ENCODE data around the gene CTNS. TPM values are rescaled to one million over a fixed set of nuclear protein-coding genes. Genes with fewer than 3 reads are reported as not detected.

Gene CTNS
- total and polyA plus RNA-seq, 7 experiments from 2014 or later: 4.7 to 15.2 (median 8.8) TPM

GRCh38 chr17:3603119-3603869, 33.3 kb upstream of the CTNS start:
- Mint-ChIP-seq H3K27me3 (no peaks in the 10 kb centered on the region), H3K4me3 (no peak overlapping the region), H3K27ac (no peak overlapping the region), H3K9me3 (no peaks in the 10 kb centered on the region), H3K4me1 (peaks cover 0 to 1% (median 0%) of the 10 kb centered on the region in 7 donors), H3K36me3 (peaks cover 2 to 21% (median 12%) of the 10 kb centered on the region in 5 donors)
- intact Hi-C loops (cut with micrococcal nuclease): no loop called here
- DNase-seq: no peak
- ATAC-seq: no peak
- H3K9me3 ChIP-seq (ENCODE audit: control insufficient read depth in 2 of 3, low read length in 3 of 3): no peaks in the 10 kb centered on the region
- H3K4me1 ChIP-seq (ENCODE audit: control insufficient read depth in 2 of 2, insufficient read depth in 2 of 2, low read length in 2 of 2): no peaks in the 10 kb centered on the region
- peaks cover 0 to 8% (median 0%) of the 10 kb centered on the region in 3 experiments for H3K36me3 ChIP-seq (ENCODE audit: control insufficient read depth in 2 of 3, insufficient read depth in 3 of 3, low read length in 3 of 3)
- H3K4me3 ChIP-seq (ENCODE audit: low read length): no peak overlapping the region
- H3K27ac ChIP-seq (ENCODE audit: low read depth, low read length): no peak overlapping the region
- H3K27me3 ChIP-seq (ENCODE audit: control insufficient read depth in 2 of 2, insufficient read depth in 2 of 2, low read length in 2 of 2): no peaks in the 10 kb centered on the region
- ChIA-PET POLR2A (no interaction called here), CTCF (interaction anchor here (0.7 kb wide), 1 partner anchor 345 kb away, joined by 3 read pairs; no protein-coding TSS in a partner anchor)

GRCh38 chr17:3603870-3604259, 32.7 kb upstream of the CTNS start:
- ChIA-PET CTCF (no interaction called here), POLR2A (no interaction called here)
- Histone ChIP-seq H3K9me3 (ENCODE audit: control insufficient read depth in 2 of 3, low read length in 3 of 3) (no peaks in the 10 kb centered on the region), H3K27me3 (ENCODE audit: control insufficient read depth in 2 of 2, insufficient read depth in 2 of 2, low read length in 2 of 2) (no peaks in the 10 kb centered on the region), H3K4me1 (ENCODE audit: control insufficient read depth in 2 of 2, insufficient read depth in 2 of 2, low read length in 2 of 2) (no peaks in the 10 kb centered on the region), H3K4me3 (ENCODE audit: low read length) (no peak overlapping the region), H3K36me3 (ENCODE audit: control insufficient read depth in 2 of 3, insufficient read depth in 3 of 3, low read length in 3 of 3) (peaks cover 0 to 12% (median 0%) of the 10 kb centered on the region in 3 experiments), H3K27ac (ENCODE audit: low read depth, low read length) (no peak overlapping the region)
- Mint-ChIP-seq H3K9me3 (no peaks in the 10 kb centered on the region), H3K27ac (no peak overlapping the region), H3K36me3 (peaks cover 3 to 24% (median 14%) of the 10 kb centered on the region in 5 donors), H3K4me3 (no peak overlapping the region), H3K4me1 (peaks cover 0 to 1% (median 0%) of the 10 kb centered on the region in 7 donors), H3K27me3 (no peaks in the 10 kb centered on the region)
- DNase-seq (no peak), ATAC-seq (no peak)
- intact Hi-C loops (cut with micrococcal nuclease): no loop called here

GRCh38 chr17:3609689-3610088, 26.9 kb upstream of the CTNS start:
- Mint-ChIP-seq H3K27ac (no peak overlapping the region), H3K36me3 (peaks cover 5 to 37% (median 19%) of the 10 kb centered on the region in 5 donors), H3K4me1 (no peaks in the 10 kb centered on the region), H3K27me3 (no peaks in the 10 kb centered on the region), H3K4me3 (no peak overlapping the region), H3K9me3 (no peaks in the 10 kb centered on the region)
- DNase-seq: no peak
- ATAC-seq: no peak
- Histone ChIP-seq H3K4me1 (ENCODE audit: control insufficient read depth in 2 of 2, insufficient read depth in 2 of 2, low read length in 2 of 2) (no peaks in the 10 kb centered on the region), H3K9me3 (ENCODE audit: control insufficient read depth in 2 of 3, low read length in 3 of 3) (no peaks in the 10 kb centered on the region), H3K4me3 (ENCODE audit: low read length) (no peak overlapping the region), H3K36me3 (ENCODE audit: control insufficient read depth in 2 of 3, insufficient read depth in 3 of 3, low read length in 3 of 3) (peaks cover 0 to 46% (median 0%) of the 10 kb centered on the region in 3 experiments), H3K27ac (ENCODE audit: low read depth, low read length) (no peak overlapping the region), H3K27me3 (ENCODE audit: control insufficient read depth in 2 of 2, insufficient read depth in 2 of 2, low read length in 2 of 2) (no peaks in the 10 kb centered on the region)
- intact Hi-C loops (cut with micrococcal nuclease): no loop called here
- ChIA-PET CTCF (no interaction called here), POLR2A (no interaction called here)

- intact Hi-C loops (cut with micrococcal nuclease): no loop called here
- CTCF ChIA-PET: no interaction called here
- H3K4me3 ChIP-seq (ENCODE audit: low read length): no peak overlapping the region
- POLR2A ChIA-PET: interaction anchor here (0.6 kb wide), 1 partner anchor 1051 kb away, joined by 3 read pairs; no protein-coding TSS in a partner anchor
- H3K4me3 Mint-ChIP-seq: no peak overlapping the region
- peaks cover 0 to 1% (median 0%) of the 10 kb centered on the region in 11 donors for H3K9me3 Mint-ChIP-seq
- H3K27ac Mint-ChIP-seq: no peak overlapping the region
- H3K4me1 Mint-ChIP-seq: no peaks in the 10 kb centered on the region
- peaks cover 0 to 55% (median 0%) of the 10 kb centered on the region in 3 experiments for H3K36me3 ChIP-seq (ENCODE audit: control insufficient read depth in 2 of 3, insufficient read depth in 3 of 3, low read length in 3 of 3)
- no peaks in the 10 kb centered on the region for H3K27me3 ChIP-seq (ENCODE audit: control insufficient read depth in 2 of 2, insufficient read depth in 2 of 2, low read length in 2 of 2)
- no peak for DNase-seq
- no peaks in the 10 kb centered on the region for H3K4me1 ChIP-seq (ENCODE audit: control insufficient read depth in 2 of 2, insufficient read depth in 2 of 2, low read length in 2 of 2)
- ATAC-seq: no peak
- H3K27ac ChIP-seq (ENCODE audit: low read depth, low read length): no peak overlapping the region
- H3K27me3 Mint-ChIP-seq: no peaks in the 10 kb centered on the region
- H3K36me3 Mint-ChIP-seq: peaks cover 13 to 43% (median 24%) of the 10 kb centered on the region in 5 donors
- H3K9me3 ChIP-seq (ENCODE audit: control insufficient read depth in 2 of 3, low read length in 3 of 3): no peaks in the 10 kb centered on the region
Measured at GRCh38 chr17:3610523-3610922, 26.0 kb upstream of the CTNS start.

GRCh38 chr17:3613124-3613523, 23.4 kb upstream of the CTNS start:
- no peak for ATAC-seq
- intact Hi-C loops (cut with micrococcal nuclease): no loop called here
- Histone ChIP-seq H3K27me3 (ENCODE audit: control insufficient read depth in 2 of 2, insufficient read depth in 2 of 2, low read length in 2 of 2) (no peaks in the 10 kb centered on the region), H3K4me1 (ENCODE audit: control insufficient read depth in 2 of 2, insufficient read depth in 2 of 2, low read length in 2 of 2) (no peaks in the 10 kb centered on the region), H3K27ac (ENCODE audit: low read depth, low read length) (no peak overlapping the region), H3K9me3 (ENCODE audit: control insufficient read depth in 2 of 3, low read length in 3 of 3) (peaks cover 0 to 10% (median 0%) of the 10 kb centered on the region in 3 experiments), H3K36me3 (ENCODE audit: control insufficient read depth in 2 of 3, insufficient read depth in 3 of 3, low read length in 3 of 3) (peaks cover 0 to 62% (median 0%) of the 10 kb centered on the region in 3 experiments), H3K4me3 (ENCODE audit: low read length) (no peak overlapping the region)
- Mint-ChIP-seq H3K27me3 (no peaks in the 10 kb centered on the region), H3K36me3 (peaks cover 19 to 60% (median 38%) of the 10 kb centered on the region in 5 donors), H3K9me3 (peaks cover 0 to 11% (median 4%) of the 10 kb centered on the region in 11 donors), H3K27ac (no peak overlapping the region), H3K4me1 (no peaks in the 10 kb centered on the region), H3K4me3 (no peak overlapping the region)
- DNase-seq: no peak
- ChIA-PET POLR2A (no interaction called here), CTCF (no interaction called here)

- peaks cover 0 to 15% (median 4%) of the 10 kb centered on the region in 11 donors for H3K9me3 Mint-ChIP-seq
- H3K36me3 ChIP-seq (ENCODE audit: control insufficient read depth in 2 of 3, insufficient read depth in 3 of 3, low read length in 3 of 3): peaks cover 0 to 58% (median 3%) of the 10 kb centered on the region in 3 experiments
- DNase-seq (no peak), ATAC-seq (no peak)
- no peaks in the 10 kb centered on the region for H3K4me1 Mint-ChIP-seq
- CTCF ChIA-PET: no interaction called here
- POLR2A ChIA-PET: no interaction called here
- H3K4me1 ChIP-seq (ENCODE audit: control insufficient read depth in 2 of 2, insufficient read depth in 2 of 2, low read length in 2 of 2): no peaks in the 10 kb centered on the region
- H3K9me3 ChIP-seq (ENCODE audit: control insufficient read depth in 2 of 3, low read length in 3 of 3): peaks cover 0 to 10% (median 0%) of the 10 kb centered on the region in 3 experiments
- H3K36me3 Mint-ChIP-seq: peaks cover 21 to 62% (median 44%) of the 10 kb centered on the region in 5 donors
- H3K4me3 ChIP-seq (ENCODE audit: low read length): no peak overlapping the region
- intact Hi-C loops (cut with micrococcal nuclease): no loop called here
- no peak overlapping the region for H3K27ac ChIP-seq (ENCODE audit: low read depth, low read length)
- H3K27me3 ChIP-seq (ENCODE audit: control insufficient read depth in 2 of 2, insufficient read depth in 2 of 2, low read length in 2 of 2): no peaks in the 10 kb centered on the region
- H3K4me3 Mint-ChIP-seq: no peak overlapping the region
- H3K27me3 Mint-ChIP-seq: no peaks in the 10 kb centered on the region
- H3K27ac Mint-ChIP-seq: no peak overlapping the region
Measured at GRCh38 chr17:3615160-3615870, 21.2 kb upstream of the CTNS start.

Data from naive thymus-derived CD4-positive, alpha-beta T cell (primary cell).